SU-DHL-6 (cell line): ENCODE measurements around the gene GAMT.

Source experiments
- CTCF ChIP-seq: fragments of 200-600 bp; sonication (generic); IDR thresholded peaks from one replicate; pipeline ENCODE4 v1.5.1; 2017; ENCODE audit warnings: antibody characterized with exemption, mild to moderate bottlenecking, low read length, moderate library complexity; ENCODE audit not compliant: insufficient read depth, poor library complexity, severe bottlenecking
- EZH2phosphoT487 ChIP-seq: fragments of 200-600 bp; sonication (generic), shearing (Covaris generic); conservative IDR thresholded peaks from 2 replicates; pipeline ENCODE4 v1.6.1; 2018; ENCODE audit warnings: mild to moderate bottlenecking, antibody characterized with exemption, low read length, moderate library complexity, mixed read lengths

GRCh38 chr19:1355568-1356507, 45.5 kb downstream of the GAMT start:
- no peak for TF ChIP-seq CTCF
- TF ChIP-seq EZH2phosphoT487: no peak
